Lung (tissue), 12 donors: ENCODE data around the gene CYB561D1. TPM values are rescaled to one million over a fixed set of nuclear protein-coding genes. Genes with fewer than 3 reads are reported as not detected.

Source experiments
- ATAC-seq: fragments of 200-7000 bp; cut with Tn5 transposase; one replicate; pipeline ENCODE4 v1.9.1; 2020; ENCODE audit warnings: moderate number of reproducible peaks; ENCODE audit not compliant: insufficient read depth, low FRiP score
- DNase-seq, 3 donors: peaks; one replicate each; pipeline ENCODE4 v3.0.0-alpha.2; 2013 to 2017
- H3K27ac ChIP-seq, 2 donors: one replicate each; pipeline ENCODE4 v1.5.1; 2013; ENCODE audit warnings: mild to moderate bottlenecking in 2 of 2, moderate library complexity in 2 of 2, control low read depth in 1 of 2, inconsistent platforms in 1 of 2, low read depth in 1 of 2, low read length in 1 of 2
- H3K27me3 ChIP-seq, 3 donors: one replicate each; pipeline ENCODE4 v1.5.1; 2013; ENCODE audit warnings: low read length in 2 of 3; ENCODE audit not compliant: control insufficient read depth in 3 of 3, insufficient read depth in 3 of 3
- H3K36me3 ChIP-seq, 4 donors: one replicate each; pipeline ENCODE4 v1.5.1; 2013; ENCODE audit warnings: low read length in 4 of 4, mild to moderate bottlenecking in 1 of 4, moderate library complexity in 1 of 4; ENCODE audit not compliant: control insufficient read depth in 4 of 4, insufficient read depth in 4 of 4
- H3K4me1 ChIP-seq, 5 donors: one replicate each; pipeline ENCODE4 v1.5.1; 2013; ENCODE audit warnings: low read length in 5 of 5, mild to moderate bottlenecking in 2 of 5, moderate library complexity in 1 of 5; ENCODE audit not compliant: control insufficient read depth in 5 of 5, insufficient read depth in 5 of 5
- H3K4me3 ChIP-seq: one replicate; pipeline ENCODE4 v1.5.1; 2013; ENCODE audit warnings: mild to moderate bottlenecking, control low read depth, moderate library complexity
- H3K9ac ChIP-seq, 2 donors: one replicate each; pipeline ENCODE4 v1.5.1; 2013; ENCODE audit warnings: low read length in 2 of 2, control low read depth in 1 of 2; ENCODE audit not compliant: insufficient read depth in 1 of 2
- H3K9me3 ChIP-seq, 4 donors: one replicate each; pipeline ENCODE4 v1.5.1; 2013; ENCODE audit warnings: low read length in 3 of 4, mild to moderate bottlenecking in 1 of 4, moderate library complexity in 1 of 4; ENCODE audit not compliant: control insufficient read depth in 4 of 4, insufficient read depth in 3 of 4
- CTCF ChIP-seq: IDR thresholded peaks from 2 replicates; pipeline ENCODE4 v1.5.1; 2012; ENCODE audit warnings: mild to moderate bottlenecking; ENCODE audit errors: control extremely low read depth, extremely low read depth
- whole genome bisulfite sequencing, 2 donors: extraction: QIAGEN DNeasy Blood & Tissue Kit; methylation state at CpG; one replicate each; pipeline ENCODE4 v1.1.7; 2013; 5-methylcytosine and 5-hydroxymethylcytosine counted together
- polyA plus RNA-seq, 2 donors: library from polyadenylated mRNA; stranded (reverse); fragments of 200-250 nt; gene quantifications; one replicate each; pipeline ENCODE4 v1.2.1, GENCODE V29; 2013
- total RNA-seq, 2 donors: library from RNA; depleted of rRNA in 1 of 2; stranded (reverse); fragments of >200 nt in 1 of 2; gene quantifications; one replicate each; pipeline ENCODE4 v1.2.1, GENCODE V29; 2014 to 2021
- donor health status: control.
- donor health status: control.
- donor health status: Bipolar disorder and iron deficiency.
- donor health status: healthy.
- donor health status: DM: yes; HTN: yes; CAD: no.

The CYB561D1 gene
- total and polyA plus RNA-seq, 4 donors: 3.4 to 13.6 (median 6.2) TPM

DNA sequence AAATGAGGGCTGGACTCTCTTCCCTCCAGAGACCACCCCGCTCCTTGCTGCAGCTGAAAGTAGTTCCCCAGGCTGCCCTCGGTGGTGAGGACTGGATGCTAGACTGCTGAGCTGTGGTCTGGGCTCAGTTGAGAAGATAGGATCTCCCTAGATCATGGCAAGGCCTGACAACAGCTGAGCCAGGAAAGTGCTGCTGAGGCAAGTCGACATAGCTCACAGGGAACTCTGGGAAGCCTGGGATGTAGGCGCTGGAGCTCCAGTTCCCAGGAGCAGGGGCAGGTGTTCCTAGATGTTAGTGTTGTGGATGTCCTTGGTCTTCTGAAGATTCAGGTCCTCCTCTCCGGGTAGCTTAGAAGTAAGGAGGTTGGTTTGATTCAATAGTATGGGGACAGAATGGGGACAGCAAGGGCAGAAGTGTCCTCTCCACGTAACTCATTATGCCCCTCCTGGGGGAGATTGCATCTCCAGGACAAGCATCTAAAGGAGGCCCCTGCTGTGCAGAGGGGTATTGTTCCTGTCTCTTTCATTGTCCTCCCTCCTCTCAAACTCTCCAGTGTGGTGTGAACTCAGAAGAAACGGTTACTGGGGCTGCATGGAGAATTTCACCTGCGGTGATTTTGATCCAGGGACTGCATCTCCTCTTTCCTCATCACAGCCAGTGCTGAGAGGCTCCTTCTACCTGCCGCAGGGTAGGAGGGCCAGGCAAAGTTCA is 3.7 kb downstream of the CYB561D1 start:
- ATAC-seq (no peak), DNase-seq (no peak)
- Histone ChIP-seq H3K4me1 (peaks cover 0 to 9% (median 0%) of the 10 kb centered on the region in 5 donors), H3K27ac (no peak overlapping the region), H3K9me3 (no peaks in the 10 kb centered on the region), H3K27me3 (no peaks in the 10 kb centered on the region), H3K4me3 (no peak overlapping the region), H3K36me3 (peaks cover 0 to 21% (median 3%) of the 10 kb centered on the region in 4 donors), H3K9ac (no peak overlapping the region)
- TF ChIP-seq CTCF: no peak
- 79% methylated on average over 9 of the region's 9 CpGs for WGBS, 2 donors

GRCh38 chr1:109498161-109498801 is 4.4 kb downstream of the CYB561D1 start:
- 83 to 87% methylated on average over 12 of the region's 12 CpGs for WGBS, 2 donors
- ATAC-seq: no peak

GRCh38 chr1:109499081-109499480 is 5.2 kb downstream of the CYB561D1 start:
- Histone ChIP-seq H3K27ac (no peak overlapping the region), H3K9ac (no peak overlapping the region), H3K4me3 (no peak overlapping the region), H3K4me1 (peaks cover 0 to 9% (median 0%) of the 10 kb centered on the region in 5 donors), H3K36me3 (peaks cover 0 to 21% (median 2%) of the 10 kb centered on the region in 4 donors), H3K9me3 (no peaks in the 10 kb centered on the region), H3K27me3 (no peaks in the 10 kb centered on the region)
- no peak for TF ChIP-seq CTCF
- no peak for ATAC-seq
- WGBS, 2 donors: 72 to 93% methylated on average over 7 of the region's 7 CpGs
- DNase-seq: no peak

More at GRCh38 chr1:109498161-109498801, 4.4 kb downstream of the CYB561D1 start:
- Histone ChIP-seq H3K27me3 (no peaks in the 10 kb centered on the region), H3K36me3 (peaks cover 0 to 21% (median 3%) of the 10 kb centered on the region in 4 donors), H3K9ac (no peak overlapping the region), H3K4me1 (peaks cover 0 to 9% (median 0%) of the 10 kb centered on the region in 5 donors), H3K9me3 (no peaks in the 10 kb centered on the region), H3K4me3 (no peak overlapping the region), H3K27ac (no peak overlapping the region)
- peak; percentile 21 to 31 (median 27) for DNase-seq
- TF ChIP-seq CTCF: no peak
